ENCODE results near the gene MORN4.

The MORN4 gene

GRCh38 chr10:97571622-97572021 lies 61.7 kb downstream of the MORN4 start:
- TF ChIP-seq, protein P1, sequence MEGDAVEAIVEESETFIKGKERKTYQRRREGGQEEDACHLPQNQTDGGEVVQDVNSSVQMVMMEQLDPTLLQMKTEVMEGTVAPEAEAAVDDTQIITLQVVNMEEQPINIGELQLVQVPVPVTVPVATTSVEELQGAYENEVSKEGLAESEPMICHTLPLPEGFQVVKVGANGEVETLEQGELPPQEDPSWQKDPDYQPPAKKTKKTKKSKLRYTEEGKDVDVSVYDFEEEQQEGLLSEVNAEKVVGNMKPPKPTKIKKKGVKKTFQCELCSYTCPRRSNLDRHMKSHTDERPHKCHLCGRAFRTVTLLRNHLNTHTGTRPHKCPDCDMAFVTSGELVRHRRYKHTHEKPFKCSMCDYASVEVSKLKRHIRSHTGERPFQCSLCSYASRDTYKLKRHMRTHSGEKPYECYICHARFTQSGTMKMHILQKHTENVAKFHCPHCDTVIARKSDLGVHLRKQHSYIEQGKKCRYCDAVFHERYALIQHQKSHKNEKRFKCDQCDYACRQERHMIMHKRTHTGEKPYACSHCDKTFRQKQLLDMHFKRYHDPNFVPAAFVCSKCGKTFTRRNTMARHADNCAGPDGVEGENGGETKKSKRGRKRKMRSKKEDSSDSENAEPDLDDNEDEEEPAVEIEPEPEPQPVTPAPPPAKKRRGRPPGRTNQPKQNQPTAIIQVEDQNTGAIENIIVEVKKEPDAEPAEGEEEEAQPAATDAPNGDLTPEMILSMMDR (IDR thresholded peaks at IDR 0.05; ENCODE audit: poor library complexity, severe bottlenecking): no peak
- peak; percentile 85 for ATAC-seq (ENCODE audit: low read depth)
- Histone ChIP-seq H3K4me3 (ENCODE audit: severe bottlenecking) (no peak overlapping the region), H3K36me3 (ENCODE audit: low read depth) (no peaks in the 10 kb centered on the region), H3K27ac (ENCODE audit: poor library complexity, severe bottlenecking) (peak overlapping the region; percentile 99), H3K4me1 (ENCODE audit: insufficient read depth, poor library complexity, severe bottlenecking) (peaks cover 48% of the 10 kb centered on the region), H3K27me3 (ENCODE audit: insufficient read depth, poor library complexity, severe bottlenecking) (no peaks in the 10 kb centered on the region), H3K9me3 (ENCODE audit: severe bottlenecking) (no peaks in the 10 kb centered on the region)
- peak; percentile 93 for DNase-seq (ENCODE audit: low spot score)

DNA sequence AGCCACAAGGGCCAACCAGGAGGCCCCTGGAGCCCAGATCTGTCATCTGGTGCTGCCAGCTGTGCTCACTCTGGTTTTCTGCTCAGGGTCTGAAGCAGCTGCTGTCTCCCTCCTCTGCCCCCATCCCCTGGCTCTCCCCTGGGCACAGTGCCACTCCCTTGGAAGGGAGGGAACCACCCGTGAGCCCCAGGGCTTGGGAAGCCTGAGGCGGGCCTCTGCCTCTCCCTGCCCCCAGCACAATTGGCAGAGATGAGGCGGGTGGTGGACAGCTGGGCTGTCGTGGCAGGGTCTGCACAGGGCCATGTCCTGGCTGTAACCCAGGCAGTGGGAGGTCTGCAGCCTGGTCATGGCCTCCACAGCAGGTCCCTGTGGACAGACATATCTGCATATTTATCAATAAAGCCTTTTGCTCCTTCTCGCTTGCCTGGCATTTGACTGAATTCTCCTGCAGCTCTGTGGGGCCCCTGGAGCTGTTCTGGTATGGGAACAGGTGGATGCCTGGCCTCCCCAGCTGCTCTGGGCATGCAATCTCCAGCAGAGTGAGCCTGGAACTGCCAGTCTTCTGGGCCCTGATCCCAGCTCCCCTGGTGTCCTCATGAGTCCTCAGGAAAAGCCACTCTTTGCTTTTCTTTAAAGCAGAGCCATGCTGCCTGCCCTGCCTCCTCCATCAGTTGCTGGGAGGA lies 62.4 kb downstream of the MORN4 start:
- H3K27me3 ChIP-seq (ENCODE audit: insufficient read depth, poor library complexity, severe bottlenecking): no peaks in the 10 kb centered on the region
- H3K9me3 ChIP-seq (ENCODE audit: severe bottlenecking): no peaks in the 10 kb centered on the region
- ATAC-seq (ENCODE audit: low read depth): no peak
- H3K4me1 ChIP-seq (ENCODE audit: insufficient read depth, poor library complexity, severe bottlenecking): peaks cover 53% of the 10 kb centered on the region
- no peak for DNase-seq (ENCODE audit: low spot score)
- H3K27ac ChIP-seq (ENCODE audit: poor library complexity, severe bottlenecking): peak overlapping the region; percentile 99
- no peaks in the 10 kb centered on the region for H3K36me3 ChIP-seq (ENCODE audit: low read depth)
- H3K4me3 ChIP-seq (ENCODE audit: severe bottlenecking): no peak overlapping the region
- TF ChIP-seq, protein P1 (IDR thresholded peaks at IDR 0.05; ENCODE audit: poor library complexity, severe bottlenecking): no peak

GRCh38 chr10:97570146-97570788 lies 63.0 kb downstream of the MORN4 start:
- H3K9me3 ChIP-seq (ENCODE audit: severe bottlenecking): no peaks in the 10 kb centered on the region
- H3K27ac ChIP-seq (ENCODE audit: poor library complexity, severe bottlenecking): peak overlapping the region; percentile 99
- DNase-seq (ENCODE audit: low spot score): no peak
- TF ChIP-seq, protein P1 (IDR thresholded peaks at IDR 0.05; ENCODE audit: poor library complexity, severe bottlenecking): no peak
- peaks cover 53% of the 10 kb centered on the region for H3K4me1 ChIP-seq (ENCODE audit: insufficient read depth, poor library complexity, severe bottlenecking)
- ATAC-seq (ENCODE audit: low read depth): no peak
- no peak overlapping the region for H3K4me3 ChIP-seq (ENCODE audit: severe bottlenecking)
- H3K27me3 ChIP-seq (ENCODE audit: insufficient read depth, poor library complexity, severe bottlenecking): no peaks in the 10 kb centered on the region
- no peaks in the 10 kb centered on the region for H3K36me3 ChIP-seq (ENCODE audit: low read depth)

DNA sequence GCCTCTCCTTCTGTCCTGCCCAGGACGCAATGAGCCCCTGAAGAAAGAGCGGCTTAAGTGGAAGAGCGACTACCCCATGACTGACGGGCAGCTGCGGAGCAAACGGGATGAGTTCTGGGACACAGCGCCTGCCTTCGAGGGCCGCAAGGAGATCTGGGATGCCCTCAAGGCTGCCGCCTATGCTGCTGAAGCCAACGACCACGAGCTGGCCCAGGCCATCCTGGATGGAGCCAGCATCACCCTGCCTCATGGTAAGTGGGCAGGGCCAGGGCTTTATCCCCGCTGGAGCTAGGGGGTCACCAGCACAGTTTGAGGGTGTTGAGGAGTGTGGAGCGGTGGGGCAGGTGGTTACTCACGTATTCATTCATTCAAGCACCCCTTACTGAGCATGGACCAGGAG lies 65.4 kb downstream of the MORN4 start:
- Histone ChIP-seq H3K4me3 (ENCODE audit: severe bottlenecking) (no peak overlapping the region), H3K27ac (ENCODE audit: poor library complexity, severe bottlenecking) (no peak overlapping the region), H3K4me1 (ENCODE audit: insufficient read depth, poor library complexity, severe bottlenecking) (peaks cover 31% of the 10 kb centered on the region), H3K36me3 (ENCODE audit: low read depth) (no peaks in the 10 kb centered on the region), H3K27me3 (ENCODE audit: insufficient read depth, poor library complexity, severe bottlenecking) (no peaks in the 10 kb centered on the region), H3K9me3 (ENCODE audit: severe bottlenecking) (no peaks in the 10 kb centered on the region)
- ATAC-seq (ENCODE audit: low read depth) (no peak), DNase-seq (ENCODE audit: low spot score) (no peak)
- TF ChIP-seq, protein P1 (IDR thresholded peaks at IDR 0.05; ENCODE audit: poor library complexity, severe bottlenecking): no peak

Data from RWPE2 (cell line).